A673 (cell line): Measurements from ENCODE around the gene BTG2. TPM values are rescaled to one million over a fixed set of nuclear protein-coding genes. Genes with fewer than 3 reads are reported as not detected.

Source experiments
- BruUV-seq: library from RNA; stranded (reverse); fragments of 400-500 nt; replicated peaks from 2 replicates; lab custom pipeline; 2021; lab: Mats Ljungman, UMichigan
- CTCF ChIA-PET: fragments of 300-600 bp; sonication (Branson Sonifier 250); formaldehyde crosslinking; loops from one replicate; lab custom pipeline; 2022; ENCODE audit warnings: antibody characterized with exemption; lab: Charles Lee
- POLR2A ChIA-PET: fragments of 300-600 bp; sonication (Branson Sonifier 250); formaldehyde crosslinking; loops from one replicate; lab custom pipeline; 2022; ENCODE audit warnings: antibody characterized with exemption; ENCODE audit not compliant: low non-redundant PET; lab: Charles Lee
- DNase-seq: peaks from one replicate; pipeline ENCODE4 v3.0.0-alpha.2; 2015; ENCODE audit warnings: low spot score
- H3K27ac ChIP-seq: fragments of 200-600 bp; sonication (generic); 2 replicates; pipeline ENCODE4 v1.5.1; 2016; ENCODE audit warnings: mixed run types, low read depth, mild to moderate bottlenecking, mixed read lengths, antibody characterized with exemption, low read length; ENCODE audit not compliant: poor library complexity, severe bottlenecking
- H3K27me3 ChIP-seq: fragments of 200-600 bp; sonication (generic); replicated peaks from 2 replicates; pipeline ENCODE4 v1.6.1; 2017; ENCODE audit warnings: mixed run types, low read depth, mild to moderate bottlenecking, mixed read lengths, antibody characterized with exemption, low read length; ENCODE audit not compliant: insufficient read depth, poor library complexity
- H3K36me3 ChIP-seq: fragments of 200-600 bp; sonication (generic); 2 replicates; pipeline ENCODE4 v1.6.1; 2016; ENCODE audit warnings: mixed run types, mild to moderate bottlenecking, mixed read lengths, antibody characterized with exemption, low read length; ENCODE audit not compliant: insufficient read depth, poor library complexity, severe bottlenecking
- H3K4me1 ChIP-seq: fragments of 200-600 bp; sonication (generic); 2 replicates; pipeline ENCODE4 v1.6.1; 2017; ENCODE audit warnings: mixed run types, mild to moderate bottlenecking, mixed read lengths, antibody characterized with exemption, low read length; ENCODE audit not compliant: insufficient read depth, poor library complexity, severe bottlenecking
- H3K4me3 ChIP-seq: fragments of 200-600 bp; sonication (generic); 2 replicates; pipeline ENCODE4 v1.5.1; 2016; ENCODE audit warnings: low read depth, mixed run types, mild to moderate bottlenecking, mixed read lengths, low read length; ENCODE audit not compliant: poor library complexity, severe bottlenecking
- H3K9me3 ChIP-seq: fragments of 200-600 bp; sonication (generic); 2 replicates; pipeline ENCODE4 v1.6.1; 2016; ENCODE audit warnings: mixed run types, low read depth, mild to moderate bottlenecking, mixed read lengths, antibody characterized with exemption, low read length; ENCODE audit not compliant: poor library complexity, severe bottlenecking
- CTCF ChIP-seq: fragments of 300-800, 200-600 bp; sonication (generic); conservative IDR thresholded peaks from 2 replicates; pipeline ENCODE4 v1.5.1; 2017; ENCODE audit warnings: low read depth, mild to moderate bottlenecking, antibody characterized with exemption, low read length, moderate library complexity, mixed read lengths
- EZH2 ChIP-seq: fragments of 200-600 bp; sonication (generic); IDR thresholded peaks from 2 replicates; pipeline ENCODE4 v1.6.1; 2017; ENCODE audit warnings: borderline replicate concordance, low read depth, mild to moderate bottlenecking, mixed read lengths, antibody characterized with exemption, low read length; ENCODE audit not compliant: poor library complexity, severe bottlenecking
- intact Hi-C: fragments of 100-400 bp; cut with micrococcal nuclease; formaldehyde crosslinking; loops from one replicate; pipeline ENCODE4 v1.10.0; 2022; ENCODE audit not compliant: unreplicated experiment
- total RNA-seq: library from RNA; stranded (reverse); gene quantifications from 2 replicates; pipeline ENCODE4 v1.2.3, GENCODE V29; 2021

The BTG2 gene
- total RNA-seq, 1 experiment from 2014 or later, result 9.3 TPM

GRCh38 chr1:203280061-203280460, 25.3 kb upstream of the BTG2 start:
- no TSS peak for BruUV-seq
- no peaks in the 10 kb centered on the region for H3K36me3 ChIP-seq
- H3K4me1 ChIP-seq, result no peaks in the 10 kb centered on the region
- no peak for TF ChIP-seq EZH2
- H3K27ac ChIP-seq, result no peak overlapping the region
- intact Hi-C loops, result no loop called here
- no peaks in the 10 kb centered on the region for H3K27me3 ChIP-seq
- DNase-seq, result no peak
- ChIA-PET CTCF (no interaction called here), POLR2A (no interaction called here)
- H3K9me3 ChIP-seq, result no peaks in the 10 kb centered on the region
- no peak overlapping the region for H3K4me3 ChIP-seq

DNA sequence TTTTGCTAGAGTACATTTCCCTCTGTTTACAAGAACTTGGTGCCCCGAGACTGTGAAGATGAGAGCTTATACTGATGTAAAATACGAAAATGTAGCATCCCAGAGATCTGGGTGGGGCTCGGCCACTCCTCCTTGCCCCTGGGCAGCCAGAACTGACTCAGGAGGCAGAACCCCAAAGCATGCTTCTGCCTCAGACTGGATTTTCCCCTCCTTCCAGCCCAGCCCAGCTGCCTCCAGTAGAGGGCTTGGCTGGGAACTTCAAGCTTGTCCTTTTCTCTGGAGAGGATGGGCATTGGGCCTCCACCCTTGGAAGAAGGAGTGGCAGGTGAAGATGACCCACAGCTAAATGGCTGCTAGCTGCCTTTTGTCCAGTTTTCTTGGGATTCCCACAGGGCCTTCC, 24.3 kb upstream of the BTG2 start:
- Histone ChIP-seq H3K4me1 (no peaks in the 10 kb centered on the region), H3K36me3 (no peaks in the 10 kb centered on the region), H3K27me3 (no peaks in the 10 kb centered on the region), H3K9me3 (no peaks in the 10 kb centered on the region), H3K4me3 (no peak overlapping the region), H3K27ac (no peak overlapping the region)
- CTCF ChIA-PET, result no interaction called here
- no TSS peak for BruUV-seq
- intact Hi-C loops, result no loop called here
- TF ChIP-seq CTCF (no peak), EZH2 (no peak)
- no peak for DNase-seq
- POLR2A ChIA-PET, result no interaction called here

DNA sequence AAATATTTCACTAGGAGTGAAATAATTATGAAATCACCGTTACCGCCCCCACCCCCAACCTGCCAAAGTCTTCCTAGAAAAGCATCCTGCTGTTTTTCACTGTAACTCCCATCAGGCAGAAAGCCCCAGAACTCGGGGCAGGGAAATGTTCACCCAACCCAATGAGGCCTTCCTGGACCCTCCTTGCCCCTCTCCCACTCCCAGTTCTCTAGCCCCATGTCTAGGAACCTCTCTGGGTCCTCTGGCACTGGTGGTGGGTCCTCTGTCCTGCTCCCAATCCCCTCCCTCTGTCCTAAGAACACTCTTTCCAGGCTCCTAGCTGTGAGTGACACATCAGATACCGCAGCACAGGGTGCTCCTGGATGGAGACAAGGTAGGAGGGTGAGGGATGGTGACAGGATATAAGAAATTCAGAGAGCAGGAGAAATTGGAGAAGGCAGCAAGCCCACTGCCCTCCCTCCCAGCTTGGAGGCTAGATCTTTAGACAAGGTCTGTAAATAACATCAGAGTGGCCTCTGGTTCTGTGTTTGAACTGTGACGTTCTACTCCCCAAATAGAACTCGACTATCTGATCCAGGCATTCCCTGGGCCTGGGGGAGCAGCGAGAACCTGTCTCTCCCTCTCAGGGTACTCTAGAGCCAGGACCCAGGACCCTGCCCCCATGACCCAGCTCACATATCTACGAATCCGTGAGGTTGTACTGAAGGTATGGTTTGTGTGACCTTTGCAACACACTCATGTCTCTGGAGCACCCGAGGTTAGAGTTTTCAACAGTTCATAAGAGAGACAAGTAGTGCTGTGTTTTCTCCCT, 23.3 kb upstream of the BTG2 start:
- peaks cover 2% of the 10 kb centered on the region for H3K4me1 ChIP-seq
- ChIA-PET CTCF (no interaction called here), POLR2A (no interaction called here)
- no TSS peak for BruUV-seq
- intact Hi-C loops, result no loop called here
- H3K27ac ChIP-seq, result no peak overlapping the region
- DNase-seq, result no peak
- no peaks in the 10 kb centered on the region for H3K36me3 ChIP-seq
- H3K9me3 ChIP-seq, result no peaks in the 10 kb centered on the region
- no peaks in the 10 kb centered on the region for H3K27me3 ChIP-seq
- no peak for TF ChIP-seq EZH2
- TF ChIP-seq CTCF, result no peak
- H3K4me3 ChIP-seq, result no peak overlapping the region
